HCT116 (cell line): Measurements from ENCODE around the gene LSM7. TPM values are rescaled to one million over a fixed set of nuclear protein-coding genes. Genes with fewer than 3 reads are reported as not detected.
"Not testable (repeated sequence)": the region's sequence is repeated elsewhere in the genome, so short reads cannot be mapped to it uniquely, and the experiment has no call there.

Experiments used
- ATAC-seq: fragments of 200-7000 bp; cut with Tn5 transposase; 2 replicates; pipeline ENCODE4 v1.9.1; 2020; ENCODE audit warnings: mild to moderate bottlenecking, moderate library complexity
- BruUV-seq: library from RNA; stranded (reverse); fragments of 400-500 nt; replicated peaks from 2 replicates; lab custom pipeline; 2021; lab: Mats Ljungman, UMichigan
- CTCF ChIA-PET: fragments of 300-600 bp; sonication (Branson Sonifier 250); formaldehyde crosslinking; loops from one replicate; lab custom pipeline; 2021; ENCODE audit warnings: antibody characterized with exemption; lab: Charles Lee
- POLR2A ChIA-PET: fragments of 300-600, 350-600 bp; sonication (Branson Sonifier 250); formaldehyde crosslinking; loops from one replicate; lab custom pipeline; 2021; ENCODE audit warnings: antibody characterized with exemption; lab: Charles Lee
- RAD21 ChIA-PET, 2 experiments: fragments of 300-600 bp; sonication (Branson Sonifier 250); formaldehyde crosslinking; loops; one replicate each; lab custom pipeline; 2023; ENCODE audit warnings: low total read pairs in 2 of 2; ENCODE audit not compliant: uncharacterized antibody in 2 of 2, unreplicated experiment in 2 of 2, low non-redundant PET in 1 of 2; lab: Charles Lee
- DNase-seq: peaks from one replicate; pipeline ENCODE4 v3.0.0-alpha.2; 2010; ENCODE audit warnings: low read depth, low spot score
- H2AFZ ChIP-seq: fragments of 200-600 bp; shearing (Covaris generic), sonication (generic); 2 replicates; pipeline ENCODE4 v1.6.1; 2017; ENCODE audit warnings: low read depth, mixed run types, mixed read lengths, antibody characterized with exemption, low read length; ENCODE audit not compliant: poor library complexity, severe bottlenecking
- H3K27ac ChIP-seq: 2 replicates; pipeline ENCODE4 v1.5.1; 2012; ENCODE audit warnings: low read depth, low read length
- H3K27me3 ChIP-seq: fragments of 200-600 bp; sonication (generic); 2 replicates; pipeline ENCODE4 v1.6.1; 2016; ENCODE audit warnings: mixed run types, low read length, mixed read lengths; ENCODE audit not compliant: insufficient read depth
- H3K36me3 ChIP-seq, 2 experiments: fragments of 200-500 bp in 1 of 2; fragments of 200-600 bp in 1 of 2; sonication (Bioruptor generic) in 1 of 2; sonication (generic) in 1 of 2; 2 replicates each; pipeline versions ENCODE4 v1.5.1 to v1.6.1; 2014 to 2016; ENCODE audit warnings: low read length in 2 of 2, inconsistent platforms in 1 of 2, mixed read lengths in 1 of 2, mixed run types in 1 of 2; ENCODE audit not compliant: insufficient read depth in 2 of 2, control insufficient read depth in 1 of 2
- H3K4me1 ChIP-seq, 2 experiments: fragments of 200-600 bp in 1 of 2; sonication (generic) in 1 of 2; 2 replicates each; pipeline versions ENCODE4 v1.5.1 to v1.6.1; 2012 to 2017; ENCODE audit warnings: low read length in 2 of 2, inconsistent platforms in 1 of 2, mild to moderate bottlenecking in 1 of 2, mixed read lengths in 1 of 2, mixed run types in 1 of 2, moderate library complexity in 1 of 2; ENCODE audit not compliant: insufficient read depth in 2 of 2, control insufficient read depth in 1 of 2
- H3K4me2 ChIP-seq: fragments of 200-600 bp; sonication (generic); 2 replicates; pipeline ENCODE4 v1.6.1; 2017; ENCODE audit warnings: mixed run types, low read length, mixed read lengths
- H3K4me3 ChIP-seq, 2 experiments: fragments of 200-600 bp in 1 of 2; sonication (generic) in 1 of 2; replicated peaks in 1 of 2; 2 replicates each; pipeline ENCODE4 v1.5.1; 2011 to 2016; ENCODE audit warnings: low read length in 2 of 2, control low read depth in 1 of 2, low read depth in 1 of 2, mild to moderate bottlenecking in 1 of 2, mixed read lengths in 1 of 2, mixed run types in 1 of 2
- H3K79me2 ChIP-seq: fragments of 200-600 bp; sonication (generic); 2 replicates; pipeline ENCODE4 v1.6.1; 2017; ENCODE audit warnings: mild to moderate bottlenecking, mixed run types, low read length, moderate library complexity, mixed read lengths; ENCODE audit not compliant: insufficient read depth
- H3K9ac ChIP-seq: fragments of 200-600 bp; sonication (generic); 2 replicates; pipeline ENCODE4 v1.6.1; 2016; ENCODE audit warnings: low read length, mixed read lengths
- H3K9me2 ChIP-seq: fragments of 200-600 bp; sonication (generic), shearing (Covaris generic); 2 replicates; pipeline ENCODE4 v1.6.1; 2017; ENCODE audit warnings: mixed run types, mild to moderate bottlenecking, moderate library complexity; ENCODE audit not compliant: insufficient read depth
- H3K9me3 ChIP-seq, 2 experiments: fragments of 200-500 bp in 1 of 2; fragments of 200-600 bp in 1 of 2; sonication (Bioruptor generic) in 1 of 2; sonication (generic) in 1 of 2; 2 replicates each; pipeline ENCODE4 v1.6.1; 2014 to 2017; ENCODE audit warnings: low read length in 2 of 2, mixed read lengths in 2 of 2, inconsistent platforms in 1 of 2, low read depth in 1 of 2, mild to moderate bottlenecking in 1 of 2, mixed run types in 1 of 2, moderate library complexity in 1 of 2; ENCODE audit not compliant: control insufficient read depth in 1 of 2, insufficient read depth in 1 of 2
- H4K20me1 ChIP-seq: fragments of 200-600 bp; sonication (generic), shearing (Covaris generic); 2 replicates; pipeline ENCODE4 v1.6.1; 2017; ENCODE audit warnings: mixed run types, mild to moderate bottlenecking, moderate library complexity; ENCODE audit not compliant: insufficient read depth
- CBX3 ChIP-seq: IDR thresholded peaks from 2 replicates; pipeline ENCODE4 v1.6.1; 2012; ENCODE audit warnings: low read depth
- EZH2 ChIP-seq: fragments of 200-600 bp; sonication (generic); IDR thresholded peaks from 2 replicates; pipeline ENCODE4 v1.6.1; 2017; ENCODE audit warnings: antibody characterized with exemption, mixed run types
- EZH2phosphoT487 ChIP-seq: fragments of 200-600 bp; IDR thresholded peaks from 2 replicates; pipeline ENCODE4 v1.6.1; 2018; ENCODE audit warnings: antibody characterized with exemption, borderline replicate concordance
- JUND ChIP-seq: IDR thresholded peaks from 2 replicates; pipeline ENCODE4 v1.6.1; 2012
- POLR2AphosphoS5 ChIP-seq: IDR thresholded peaks from 2 replicates; pipeline ENCODE4 v1.6.1; 2011; ENCODE audit warnings: mild to moderate bottlenecking, low read depth, low read length, moderate library complexity
- SIN3A ChIP-seq: IDR thresholded peaks from 2 replicates; pipeline ENCODE4 v1.6.1; 2012; ENCODE audit warnings: low read depth
- SP1 ChIP-seq: IDR thresholded peaks from 2 replicates; pipeline ENCODE4 v1.6.1; 2012; ENCODE audit warnings: low read depth
- SRF ChIP-seq: IDR thresholded peaks from 2 replicates; pipeline ENCODE4 v1.6.1; 2012; ENCODE audit warnings: low read depth
- ZFX ChIP-seq: fragments of 450-650 bp; IDR thresholded peaks from 2 replicates; pipeline ENCODE4 v1.6.1; 2017
- intact Hi-C: fragments of 100-400 bp; cut with micrococcal nuclease; formaldehyde crosslinking; loops from 2 replicates; pipeline ENCODE4 v1.10.0; 2022
- total RNA-seq: library from RNA; stranded (reverse); gene quantifications from one replicate; pipeline ENCODE4 v1.2.1, GENCODE V29; 2021; ENCODE audit not compliant: unreplicated experiment
- TF ChIP-seq, protein P1 (sequence below): IDR thresholded peaks from 2 replicates; pipeline ENCODE4 v1.6.1; 2012; ENCODE audit warnings: low read depth

The LSM7 gene
- total RNA-seq, 1 experiment from 2014 or later = 190 TPM

GRCh38 chr19:2350656-2351055 lies 22.3 kb upstream of the LSM7 start:
- POLR2A ChIA-PET = no interaction called here
- no TSS peak for BruUV-seq
- Histone ChIP-seq H3K27ac (no peak overlapping the region), H3K9ac (no peak overlapping the region), H3K9me2 (no peaks in the 10 kb centered on the region), H3K27me3 (no peaks in the 10 kb centered on the region), H3K9me3 (no peaks in the 10 kb centered on the region), H3K79me2 (no peaks in the 10 kb centered on the region), H4K20me1 (no peaks in the 10 kb centered on the region), H3K4me1 (peaks cover 3 to 6% of the 10 kb centered on the region in 2 experiments; a peak in 3 of 4 replicates), H2AFZ (no peak overlapping the region), H3K4me3 (no peak overlapping the region), H3K36me3 (no peaks in the 10 kb centered on the region; a peak in 1 of 4 replicates), H3K4me2 (no peak overlapping the region)
- RAD21 ChIA-PET = no interaction called here
- TF ChIP-seq SIN3A (no peak), SRF (no peak), EZH2 (no peak), EZH2phosphoT487 (no peak), JUND (no peak), POLR2AphosphoS5 (no peak), ZFX (no peak), CBX3 (no peak), SP1 (no peak)
- TF ChIP-seq, protein P1, sequence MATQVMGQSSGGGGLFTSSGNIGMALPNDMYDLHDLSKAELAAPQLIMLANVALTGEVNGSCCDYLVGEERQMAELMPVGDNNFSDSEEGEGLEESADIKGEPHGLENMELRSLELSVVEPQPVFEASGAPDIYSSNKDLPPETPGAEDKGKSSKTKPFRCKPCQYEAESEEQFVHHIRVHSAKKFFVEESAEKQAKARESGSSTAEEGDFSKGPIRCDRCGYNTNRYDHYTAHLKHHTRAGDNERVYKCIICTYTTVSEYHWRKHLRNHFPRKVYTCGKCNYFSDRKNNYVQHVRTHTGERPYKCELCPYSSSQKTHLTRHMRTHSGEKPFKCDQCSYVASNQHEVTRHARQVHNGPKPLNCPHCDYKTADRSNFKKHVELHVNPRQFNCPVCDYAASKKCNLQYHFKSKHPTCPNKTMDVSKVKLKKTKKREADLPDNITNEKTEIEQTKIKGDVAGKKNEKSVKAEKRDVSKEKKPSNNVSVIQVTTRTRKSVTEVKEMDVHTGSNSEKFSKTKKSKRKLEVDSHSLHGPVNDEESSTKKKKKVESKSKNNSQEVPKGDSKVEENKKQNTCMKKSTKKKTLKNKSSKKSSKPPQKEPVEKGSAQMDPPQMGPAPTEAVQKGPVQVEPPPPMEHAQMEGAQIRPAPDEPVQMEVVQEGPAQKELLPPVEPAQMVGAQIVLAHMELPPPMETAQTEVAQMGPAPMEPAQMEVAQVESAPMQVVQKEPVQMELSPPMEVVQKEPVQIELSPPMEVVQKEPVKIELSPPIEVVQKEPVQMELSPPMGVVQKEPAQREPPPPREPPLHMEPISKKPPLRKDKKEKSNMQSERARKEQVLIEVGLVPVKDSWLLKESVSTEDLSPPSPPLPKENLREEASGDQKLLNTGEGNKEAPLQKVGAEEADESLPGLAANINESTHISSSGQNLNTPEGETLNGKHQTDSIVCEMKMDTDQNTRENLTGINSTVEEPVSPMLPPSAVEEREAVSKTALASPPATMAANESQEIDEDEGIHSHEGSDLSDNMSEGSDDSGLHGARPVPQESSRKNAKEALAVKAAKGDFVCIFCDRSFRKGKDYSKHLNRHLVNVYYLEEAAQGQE = no peak
- DNase-seq (no peak), ATAC-seq (no peak)
- intact Hi-C loops = no loop called here
- CTCF ChIA-PET = no interaction called here

DNA sequence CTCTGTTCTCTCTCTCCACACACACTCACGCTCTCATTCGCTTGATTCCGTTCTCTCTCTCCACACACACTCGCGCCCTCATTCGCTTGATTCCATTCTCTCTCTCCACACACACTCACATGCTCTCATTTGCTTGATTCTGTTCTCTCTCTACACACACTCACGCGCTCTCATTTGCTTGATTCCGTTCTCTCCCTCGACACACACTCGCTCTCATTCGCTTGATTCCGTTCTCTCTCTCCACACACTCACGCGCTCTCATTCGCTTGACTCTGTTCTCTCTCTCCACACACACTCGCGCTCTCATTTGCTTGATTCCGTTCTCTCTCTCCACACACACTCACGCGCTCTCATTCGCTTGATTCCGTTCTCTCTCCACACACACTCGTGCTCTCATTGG lies 21.4 kb upstream of the LSM7 start:
- H3K4me3 ChIP-seq, ATAC-seq, H2AFZ ChIP-seq, H3K9me3 ChIP-seq, H4K20me1 ChIP-seq, BruUV-seq, RAD21 ChIA-PET, H3K27me3 ChIP-seq, CTCF ChIA-PET, intact Hi-C loops, H3K9ac ChIP-seq, H3K4me2 ChIP-seq, H3K36me3 ChIP-seq, H3K79me2 ChIP-seq, H3K9me2 ChIP-seq, POLR2A ChIA-PET, H3K4me1 ChIP-seq, H3K27ac ChIP-seq, DNase-seq: not testable (repeated sequence)
